Gastroesophageal sphincter (tissue), 4 donors: Measurements from ENCODE around the gene CRTAP. TPM values are rescaled to one million over a fixed set of nuclear protein-coding genes. Genes with fewer than 3 reads are reported as not detected.
"Not testable (repeated sequence)": the region's sequence is repeated elsewhere in the genome, so short reads cannot be mapped to it uniquely, and the experiment has no call there.

Experiments used
- ATAC-seq: fragments of 150-250 bp; one replicate; pipeline ENCODE4 v1.9.1; 2016; ENCODE audit warnings: mild to moderate bottlenecking, moderate library complexity
- H3K27ac ChIP-seq, 4 donors: fragments of 200-600 bp; sonication (generic) in 3 of 4; 1 replicate in 3 of 4; 2 replicates in 1 of 4; pipeline ENCODE4 v1.5.1; 2016 to 2019
- H3K27me3 ChIP-seq: fragments of 200-600 bp; sonication (generic); one replicate; pipeline ENCODE4 v1.5.1; 2019
- H3K36me3 ChIP-seq, 2 donors: fragments of 200-600 bp; sonication (generic); one replicate each; pipeline ENCODE4 v1.5.1; 2019; ENCODE audit warnings: control low read depth in 1 of 2
- H3K4me1 ChIP-seq, 3 donors: fragments of 200-600 bp; sonication (generic); 1 replicate in 2 of 3; 2 replicates in 1 of 3; pipeline ENCODE4 v1.5.1; 2016 to 2019; ENCODE audit warnings: control low read depth in 2 of 3
- H3K4me3 ChIP-seq, 2 donors: fragments of 200-600 bp; sonication (generic); one replicate each; pipeline ENCODE4 v1.5.1; 2019; ENCODE audit warnings: mild to moderate bottlenecking in 1 of 2, moderate library complexity in 1 of 2
- H3K9me3 ChIP-seq, 3 donors: fragments of 200-600 bp; sonication (generic); one replicate each; pipeline ENCODE4 v1.5.1; 2017 to 2019; ENCODE audit warnings: control low read depth in 2 of 3
- CTCF ChIP-seq, 4 experiments: fragments of 200-600 bp in 2 of 4; fragments of 450-650 bp in 2 of 4; sonication (generic) in 1 of 4; IDR thresholded peaks; one replicate each; pipeline ENCODE4 v1.5.1; 2017 to 2019; ENCODE audit warnings: antibody characterized with exemption in 4 of 4, mild to moderate bottlenecking in 2 of 4, moderate library complexity in 2 of 4
- EP300 ChIP-seq: sonication (generic); formaldehyde crosslinking; IDR thresholded peaks from one replicate; pipeline ENCODE4 v1.6.1; 2017; ENCODE audit warnings: antibody characterized with exemption, mild to moderate bottlenecking
- POLR2A ChIP-seq, 2 donors: fragments of 450-650 bp; IDR thresholded peaks; one replicate each; pipeline ENCODE4 v1.6.1; 2017; ENCODE audit warnings: antibody characterized with exemption in 2 of 2, mild to moderate bottlenecking in 2 of 2, moderate library complexity in 1 of 2
- POLR2AphosphoS5 ChIP-seq: sonication (generic); formaldehyde crosslinking; IDR thresholded peaks from one replicate; pipeline ENCODE4 v1.6.1; 2017; ENCODE audit warnings: antibody characterized with exemption
- WGBS, 2 donors: methylation state at CpG; one replicate each; pipeline ENCODE4 v1.1.5; 2018; ENCODE audit warnings: low coverage in 1 of 2; 5-methylcytosine and 5-hydroxymethylcytosine counted together
- total RNA-seq, 4 donors: library from RNA; depleted of rRNA; stranded (reverse); fragments of >200 nt; gene quantifications; one replicate each; pipeline ENCODE4 v1.1.0, GENCODE V29; 2016

Gene CRTAP
- total RNA-seq, 4 donors from 2014 or later = 189 to 358 (median 292) TPM

GRCh38 chr3:33137691-33138090 lies 23.9 kb downstream of the CRTAP start:
- TF ChIP-seq POLR2A (IDR thresholded peaks at IDR 0.05) (no peak), POLR2AphosphoS5 (no peak), CTCF (IDR thresholded peaks at IDR 0.05) (no peak), EP300 (no peak)
- Histone ChIP-seq H3K36me3 (peaks cover 4 to 91% of the 10 kb centered on the region in 2 donors), H3K9me3 (no peaks in the 10 kb centered on the region), H3K4me3 (no peak overlapping the region), H3K4me1 (peaks cover 0 to 9% (median 0%) of the 10 kb centered on the region in 3 donors), H3K27me3 (no peaks in the 10 kb centered on the region), H3K27ac (no peak overlapping the region)
- no peak for ATAC-seq
- 64 to 88% methylated on average over 1 of the region's 1 CpG for WGBS, 2 donors

GRCh38 chr3:33139006-33139623 lies 25.3 kb downstream of the CRTAP start:
- peaks cover 2 to 91% of the 10 kb centered on the region in 2 donors for H3K36me3 ChIP-seq
- not testable (repeated sequence) for H3K27ac ChIP-seq, H3K4me1 ChIP-seq, H3K9me3 ChIP-seq, H3K27me3 ChIP-seq, ATAC-seq, H3K4me3 ChIP-seq
- WGBS, 2 donors = 78 to 90% methylated on average over 4 to 8 of the region's 8 CpGs

GRCh38 chr3:33139996-33140395 lies 26.2 kb downstream of the CRTAP start:
- Histone ChIP-seq H3K4me3 (no peak overlapping the region), H3K27me3 (no peaks in the 10 kb centered on the region), H3K36me3 (peaks cover 0 to 91% of the 10 kb centered on the region in 2 donors), H3K4me1 (peaks cover 0 to 9% (median 0%) of the 10 kb centered on the region in 3 donors), H3K27ac (no peak overlapping the region), H3K9me3 (no peaks in the 10 kb centered on the region)
- no peak for ATAC-seq
- TF ChIP-seq EP300 = no peak
- TF ChIP-seq CTCF (IDR thresholded peaks at IDR 0.05) = no peak
- no peak for TF ChIP-seq POLR2A (IDR thresholded peaks at IDR 0.05)
- no peak for TF ChIP-seq POLR2AphosphoS5
- WGBS, 2 donors = 32 to 44% methylated on average over 2 of the region's 2 CpGs

- Histone ChIP-seq H3K9me3 (no peaks in the 10 kb centered on the region), H3K27me3 (no peaks in the 10 kb centered on the region), H3K4me1 (peaks cover 0 to 9% (median 0%) of the 10 kb centered on the region in 3 donors), H3K4me3 (no peak overlapping the region), H3K36me3 (peaks cover 0 to 93% of the 10 kb centered on the region in 2 donors), H3K27ac (no peak overlapping the region)
- no peak for ATAC-seq
- TF ChIP-seq POLR2AphosphoS5 (no peak), CTCF (IDR thresholded peaks at IDR 0.05) (no peak), POLR2A (IDR thresholded peaks at IDR 0.05) (no peak), EP300 (no peak)
- WGBS, 2 donors = 80 to 89% methylated on average over 3 of the region's 3 CpGs
These were observed 27.2 kb downstream of the CRTAP start for GRCh38 chr3:33141006-33141405.

- Histone ChIP-seq H3K4me3 (no peak overlapping the region), H3K9me3 (no peaks in the 10 kb centered on the region), H3K27me3 (no peaks in the 10 kb centered on the region), H3K4me1 (peaks cover 0 to 23% (median 0%) of the 10 kb centered on the region in 3 donors), H3K36me3 (peaks cover 0 to 68% of the 10 kb centered on the region in 2 donors), H3K27ac (no peak overlapping the region)
- no peak for ATAC-seq
- TF ChIP-seq CTCF (IDR thresholded peaks at IDR 0.05) (no peak), EP300 (no peak), POLR2A (IDR thresholded peaks at IDR 0.05) (no peak), POLR2AphosphoS5 (no peak)
- WGBS, 2 donors = 20% methylated on average over 1 of the region's 1 CpG; no CpG with 5 or more reads in 1 of the 2 donors
These were observed 30.6 kb downstream of the CRTAP start for GRCh38 chr3:33144433-33144832.
